NCI-H1092 (cell line): ENCODE measurements around the gene CANT1.
"Not testable (repeated sequence)": the region's sequence is repeated elsewhere in the genome, so short reads cannot be mapped to it uniquely, and the experiment has no call there.

Experiments used
- DNase-seq: peaks from one replicate; lab custom pipeline; 2025; lab: John Stamatoyannopoulos, UW

Gene CANT1

DNA sequence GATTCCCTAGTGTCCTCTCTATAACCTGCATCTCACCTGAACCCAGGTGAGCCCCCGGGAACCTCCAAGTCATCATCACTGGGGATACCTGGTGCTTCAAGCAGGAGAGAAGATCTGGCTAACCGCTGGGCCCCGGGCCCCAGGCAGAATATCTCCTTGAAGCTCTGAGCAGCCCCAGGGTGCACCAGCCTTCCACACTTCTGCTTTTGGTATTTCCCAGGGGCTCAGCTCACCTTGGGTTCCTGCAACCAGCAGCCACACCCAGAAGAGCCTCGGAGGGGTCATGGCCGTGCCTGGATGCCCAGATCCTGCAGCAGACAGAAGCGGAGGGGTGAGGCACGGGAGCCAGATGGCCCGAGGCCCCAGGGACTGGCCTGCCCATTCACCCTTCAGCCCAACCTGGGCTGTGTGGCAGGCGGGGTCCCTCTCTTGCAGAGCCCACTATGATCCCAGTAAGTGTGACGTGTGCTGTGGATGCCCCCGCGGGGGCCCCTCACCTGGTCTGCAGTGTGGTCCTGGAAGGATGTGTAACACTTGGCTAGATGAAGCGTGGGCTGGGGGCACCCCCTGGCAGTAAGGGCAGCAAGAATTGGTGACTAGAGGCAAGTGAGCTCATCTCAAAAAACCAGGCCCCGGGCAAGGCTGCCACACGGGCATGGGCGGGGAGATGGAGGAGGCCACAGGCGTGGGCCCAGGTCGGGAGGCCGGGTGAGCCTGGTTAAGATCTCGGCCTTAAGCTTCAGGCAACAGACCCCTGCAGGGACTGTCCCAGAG is 32.5 kb downstream of the CANT1 start:
- DNase-seq = no peak

DNA sequence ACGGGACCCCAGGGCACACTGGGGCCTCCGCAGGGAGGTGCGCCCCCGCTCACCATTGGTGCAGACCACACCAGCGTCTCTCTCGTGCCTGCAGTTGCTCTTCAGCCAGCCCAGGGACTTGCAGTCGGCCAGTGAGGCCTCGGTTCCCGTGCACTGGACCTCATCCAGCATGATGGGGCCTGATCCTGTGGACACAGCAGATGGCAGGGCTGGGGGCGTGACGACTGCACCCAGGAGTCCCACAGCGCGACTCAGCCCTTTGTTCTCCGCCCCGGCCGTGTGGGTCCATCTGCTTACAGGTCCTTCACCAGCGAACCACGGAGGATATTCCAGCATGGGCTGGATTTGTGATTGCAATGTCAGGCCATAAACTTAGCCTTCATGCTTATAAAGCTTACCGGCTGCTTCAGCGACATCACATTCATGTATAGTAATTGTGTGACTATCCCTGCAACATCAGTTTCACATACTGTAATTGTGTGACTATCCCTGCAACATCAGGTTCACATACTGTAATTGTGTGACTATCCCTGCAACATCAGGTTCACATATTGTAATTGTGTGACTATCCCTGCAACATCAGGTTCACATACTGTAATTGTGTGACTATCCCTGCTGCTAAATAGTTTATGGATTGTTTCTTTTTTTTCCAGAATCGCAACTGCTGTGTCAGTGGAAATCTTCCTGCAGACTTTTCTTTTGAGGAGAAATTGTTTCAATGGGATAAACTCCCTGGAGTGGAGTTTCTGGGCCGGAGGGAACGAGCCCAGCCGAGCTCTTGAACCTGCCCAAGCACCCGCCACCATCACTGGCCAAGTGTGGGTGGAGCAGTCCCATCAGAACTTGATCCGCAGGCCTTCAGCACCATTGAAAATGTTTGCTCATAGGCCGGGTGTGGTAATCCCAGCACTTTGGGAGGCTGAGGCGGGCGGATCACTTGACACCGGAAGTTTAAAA is 34.7 kb downstream of the CANT1 start:
- DNase-seq = no peak

DNA sequence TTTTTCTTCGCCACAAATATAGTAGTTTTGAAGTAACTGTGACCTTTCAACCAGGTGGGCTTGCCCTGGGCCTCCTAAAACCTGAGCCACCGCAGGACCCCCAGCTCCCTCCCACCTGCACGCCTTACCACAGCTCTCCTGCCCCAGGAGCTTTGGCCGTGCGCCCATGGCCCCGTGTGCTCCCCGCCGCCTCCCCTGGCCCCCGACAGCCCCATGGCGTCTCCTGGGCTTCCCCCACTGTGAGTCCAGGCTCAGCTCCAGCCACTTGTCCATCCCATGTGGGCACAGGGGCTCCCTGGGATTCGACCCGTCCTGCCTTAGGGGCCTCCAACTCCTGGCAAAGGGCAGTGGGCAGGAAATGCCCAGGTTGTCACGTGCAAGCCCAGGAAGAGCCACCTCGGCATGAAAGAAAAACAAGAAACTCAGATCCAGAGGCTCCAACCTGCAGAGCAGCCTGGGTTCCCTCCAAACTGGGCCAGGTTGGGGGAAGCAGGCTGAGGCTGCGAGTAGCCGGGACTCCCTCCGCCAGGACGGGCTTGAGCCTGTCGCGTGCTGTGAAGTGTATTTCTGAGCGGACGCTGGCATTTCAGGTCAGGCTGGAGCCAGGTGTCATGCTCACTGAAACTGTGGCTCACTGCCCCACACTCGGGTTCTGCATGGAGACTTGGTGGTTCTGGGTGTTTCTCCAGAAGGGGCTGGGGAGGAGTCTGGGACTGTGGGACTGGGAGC is 35.6 kb downstream of the CANT1 start:
- no peak for DNase-seq

DNA sequence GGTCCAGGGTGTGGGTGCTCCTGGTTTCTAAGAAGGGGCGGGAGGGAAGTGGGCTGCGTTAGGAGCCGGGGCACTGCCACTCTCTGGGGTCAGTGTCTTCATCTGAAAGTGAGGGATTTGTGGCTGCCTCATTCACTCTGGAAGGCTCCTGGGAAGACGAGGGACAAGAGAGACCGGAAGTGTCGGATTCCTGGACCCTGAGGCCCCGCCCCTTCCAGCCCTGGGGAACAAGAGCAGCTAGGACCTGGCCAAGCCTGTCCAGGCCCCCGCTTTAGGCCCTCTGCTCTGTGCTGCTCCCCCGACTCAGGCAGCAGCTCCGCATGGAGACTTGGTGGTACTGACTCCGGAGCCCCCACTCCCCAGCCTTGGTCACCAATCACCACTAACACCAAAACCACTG is 36.4 kb downstream of the CANT1 start:
- DNase-seq = no peak

- no peak for DNase-seq
Measured at GRCh38 chr17:78972507-78973105, 37.0 kb downstream of the CANT1 start.

GRCh38 chr17:78971756-78972506 is 37.6 kb downstream of the CANT1 start:
- DNase-seq = no peak

GRCh38 chr17:78970834-78971755 is 38.5 kb downstream of the CANT1 start:
- DNase-seq = peak; percentile 58

DNA sequence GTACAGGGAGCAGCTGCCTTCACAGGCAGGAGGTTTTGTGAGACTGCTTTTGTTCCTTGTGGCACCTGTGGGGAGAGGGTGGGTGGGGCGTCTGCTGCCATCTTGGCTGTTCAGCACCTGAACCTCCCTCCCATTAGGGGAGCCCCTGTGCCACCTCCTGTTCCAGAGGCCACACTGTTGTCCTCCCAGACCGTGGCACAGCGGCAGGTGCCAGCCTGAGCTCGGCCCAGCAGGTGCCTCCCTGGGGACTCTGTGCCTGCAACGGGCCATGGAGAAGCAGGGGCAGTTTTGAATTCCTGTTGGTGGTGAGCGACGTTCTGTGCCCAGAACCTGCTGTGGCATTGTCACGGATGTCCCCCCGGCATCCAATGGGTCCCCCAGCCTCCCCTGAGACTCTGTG is 39.7 kb downstream of the CANT1 start:
- peak; percentile 18 for DNase-seq

- DNase-seq = no peak
Measured at GRCh38 chr17:78967782-78968362, 41.7 kb downstream of the CANT1 start.

- DNase-seq = no peak
Measured at GRCh38 chr17:78966910-78967600, 42.5 kb downstream of the CANT1 start.

DNA sequence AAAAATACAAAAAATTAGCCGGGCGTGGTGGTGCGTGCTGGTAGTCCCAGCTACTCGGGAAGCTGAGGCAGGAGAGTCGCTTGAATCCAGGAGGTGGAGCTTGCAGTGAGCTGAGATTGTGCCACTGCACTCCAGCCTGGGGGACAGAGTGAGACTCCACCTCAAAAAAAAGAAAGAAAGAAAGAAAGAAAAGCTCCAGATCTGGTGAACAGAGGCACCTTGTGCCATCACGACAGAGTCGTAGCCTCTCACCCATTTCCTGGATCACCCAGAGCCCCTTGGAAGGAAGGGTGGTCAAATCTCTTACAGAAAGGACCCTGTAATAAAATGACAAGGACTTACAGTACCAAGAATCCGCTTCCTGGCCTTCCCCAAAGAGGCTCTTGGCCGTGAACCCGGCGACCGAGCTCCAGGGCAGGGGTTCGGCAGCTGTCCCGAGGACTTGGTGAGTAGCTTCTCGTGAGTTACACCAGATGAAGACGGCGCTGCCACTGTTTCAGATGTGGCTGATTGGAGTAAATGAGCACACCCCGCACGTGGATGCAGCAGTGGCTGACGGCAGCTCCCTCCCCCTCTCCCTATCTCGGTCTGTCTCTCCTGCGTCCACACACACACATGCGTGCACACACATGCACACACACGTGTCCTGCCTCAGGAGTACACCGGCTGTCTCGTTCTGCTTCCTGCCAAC is 43.3 kb downstream of the CANT1 start:
- DNase-seq = no peak

DNA sequence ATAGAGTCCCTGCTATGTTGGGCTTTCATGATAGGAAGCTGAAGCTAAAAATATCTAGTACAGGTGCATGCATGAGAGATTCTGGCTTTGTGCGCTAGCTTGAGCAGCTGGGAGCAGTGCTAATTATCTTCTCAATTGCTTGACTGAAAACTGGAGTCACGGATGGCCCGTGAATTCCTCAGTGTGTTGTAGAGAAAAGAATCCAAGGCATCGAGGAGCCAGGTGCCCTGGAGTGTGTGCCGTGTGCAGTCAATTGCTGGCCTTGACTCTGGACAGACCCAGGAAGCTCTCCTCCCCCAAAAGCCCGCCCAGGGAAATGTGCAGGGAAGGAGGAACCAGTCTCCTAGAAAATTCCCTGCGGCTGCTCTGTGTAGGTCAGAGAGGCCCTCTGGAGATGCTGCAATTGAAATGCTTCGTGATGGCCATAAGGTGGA is 44.1 kb downstream of the CANT1 start:
- DNase-seq = no peak

DNA sequence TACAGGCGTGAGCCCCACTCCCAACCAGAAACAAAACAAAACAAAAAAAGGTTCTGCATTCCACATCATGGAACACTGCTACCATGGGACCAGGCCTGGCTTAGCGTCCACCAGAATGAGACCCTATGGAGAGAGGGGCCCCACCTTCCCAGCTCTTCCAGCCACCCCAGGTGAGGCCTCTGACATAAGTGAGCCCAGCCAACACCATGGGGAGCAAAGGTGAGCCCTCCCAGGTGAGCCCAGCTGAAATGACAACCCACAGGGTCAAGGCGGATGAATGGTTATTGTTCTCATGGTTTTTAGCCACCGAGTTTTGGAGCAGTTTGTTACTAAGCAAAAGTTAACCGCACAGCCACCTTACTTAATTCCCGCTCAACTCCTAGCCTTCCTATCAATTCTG is 46.2 kb downstream of the CANT1 start:
- DNase-seq = no peak

DNA sequence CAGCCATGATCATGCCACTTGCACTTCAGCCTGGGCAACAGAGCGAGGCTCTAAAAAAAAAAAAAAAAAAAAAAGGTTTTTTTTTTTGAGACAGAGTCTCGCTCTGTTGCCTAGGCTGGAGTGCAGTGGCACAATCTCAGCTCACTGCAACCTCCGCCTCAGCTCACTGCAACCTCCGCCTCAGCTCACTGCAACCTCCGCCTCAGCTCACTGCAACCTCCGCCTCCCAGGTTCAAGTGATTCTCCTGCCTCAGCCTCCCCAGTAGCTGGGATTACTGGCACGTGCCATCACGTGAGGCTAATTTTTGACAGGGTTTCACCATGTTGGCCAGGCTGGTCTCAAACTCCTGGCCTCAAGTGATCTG is 46.6 kb downstream of the CANT1 start:
- not testable (repeated sequence) for DNase-seq

DNA sequence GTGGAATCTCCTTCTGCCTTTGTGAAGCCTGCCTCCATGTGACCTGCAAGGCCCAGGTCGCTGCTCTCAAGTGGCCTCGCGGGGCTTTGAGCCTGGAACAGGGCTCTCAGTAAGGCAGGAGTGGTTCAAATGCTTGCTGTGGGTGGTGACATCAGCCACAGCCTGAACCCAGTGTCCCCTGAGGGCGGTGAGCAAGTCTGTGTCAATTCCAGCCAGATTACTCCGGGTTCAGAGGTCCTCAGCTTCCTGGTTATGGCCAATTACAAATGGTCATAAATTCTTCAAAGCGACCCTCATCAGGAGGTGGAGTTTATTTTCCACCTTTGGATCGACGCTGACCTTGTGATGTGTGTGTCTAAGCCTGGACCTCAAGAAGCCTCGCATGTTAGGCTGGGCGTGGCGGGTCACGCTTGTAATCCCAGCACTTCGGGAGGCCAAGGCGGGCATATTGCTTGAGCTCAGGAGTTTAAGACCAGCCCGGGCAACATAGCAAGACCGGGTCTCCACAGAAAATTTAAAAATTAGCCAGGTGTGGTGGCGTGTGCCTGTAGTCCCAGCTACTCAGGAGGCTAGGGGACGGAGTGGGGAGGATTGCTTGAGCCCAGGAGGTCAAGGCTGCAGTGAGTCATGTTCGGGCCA is 47.1 kb downstream of the CANT1 start:
- no peak for DNase-seq

GRCh38 chr17:78961571-78961970 is 48.0 kb downstream of the CANT1 start:
- no peak for DNase-seq

GRCh38 chr17:78960928-78961327 is 48.6 kb downstream of the CANT1 start:
- no peak for DNase-seq

- no peak for DNase-seq
Measured at GRCh38 chr17:78959803-78960202, 49.8 kb downstream of the CANT1 start.
